Neural cell (in vitro differentiated cells): ENCODE measurements around the gene FUBP3. TPM values are rescaled to one million over a fixed set of nuclear protein-coding genes. Genes with fewer than 3 reads are reported as not detected.

Experiments
- H2AFZ ChIP-seq: fragments of 200-600, 300-800 bp; sonication (generic), shearing (Covaris generic); 2 replicates; pipeline ENCODE4 v1.6.0; 2014; ENCODE audit warnings: low read depth, mild to moderate bottlenecking, antibody characterized with exemption, low read length, moderate library complexity
- H3F3A ChIP-seq: fragments of 200-600 bp; shearing (Covaris generic); 2 replicates; pipeline ENCODE4 v1.6.1; 2016; ENCODE audit warnings: mild to moderate bottlenecking, moderate library complexity, mixed read lengths, antibody characterized with exemption, low read length; ENCODE audit not compliant: insufficient read depth, poor library complexity, severe bottlenecking
- H3K27ac ChIP-seq: fragments of 200-600, 300-800 bp; sonication (generic), shearing (Covaris generic); 2 replicates; pipeline ENCODE4 v1.5.1; 2014; ENCODE audit warnings: mild to moderate bottlenecking, low read length, moderate library complexity
- H3K27me3 ChIP-seq: fragments of 300-800, 200-600 bp; sonication (generic), shearing (Covaris generic); 2 replicates; pipeline ENCODE4 v1.6.0; 2014; ENCODE audit warnings: mild to moderate bottlenecking, low read depth, low read length, moderate library complexity; ENCODE audit not compliant: insufficient read depth
- H3K36me3 ChIP-seq: fragments of 300-800, 200-600 bp; sonication (generic), shearing (Covaris generic); 2 replicates; pipeline ENCODE4 v1.5.1; 2014; ENCODE audit warnings: mild to moderate bottlenecking, antibody characterized with exemption, low read length, moderate library complexity; ENCODE audit not compliant: insufficient read depth
- H3K4me2 ChIP-seq: fragments of 300-800, 200-600 bp; sonication (generic), shearing (Covaris generic); 2 replicates; pipeline ENCODE4 v1.6.0; 2014; ENCODE audit warnings: mild to moderate bottlenecking, low read length
- H3K4me3 ChIP-seq: fragments of 300-800, 200-600 bp; sonication (generic), shearing (Covaris generic); 2 replicates; pipeline ENCODE4 v1.5.1; 2014; ENCODE audit warnings: mild to moderate bottlenecking, low read length, moderate library complexity
- H3K79me2 ChIP-seq: fragments of 200-600 bp; shearing (Covaris generic); replicated peaks from 2 replicates; pipeline ENCODE4 v1.6.0; 2014; ENCODE audit warnings: mild to moderate bottlenecking, low read length, moderate library complexity; ENCODE audit not compliant: insufficient read depth
- H3K9ac ChIP-seq: fragments of 300-800, 200-600 bp; sonication (generic), shearing (Covaris generic); 2 replicates; pipeline ENCODE4 v1.6.1; 2016; ENCODE audit warnings: mild to moderate bottlenecking, low read length, mixed read lengths
- H3K9me2 ChIP-seq: fragments of 200-600 bp; shearing (Covaris generic); 2 replicates; pipeline ENCODE4 v1.6.1; 2016; ENCODE audit warnings: mild to moderate bottlenecking, low read length, mixed read lengths; ENCODE audit not compliant: insufficient read depth
- H3K9me3 ChIP-seq: fragments of 200-600, 300-800 bp; sonication (generic), shearing (Covaris generic); 2 replicates; pipeline ENCODE4 v1.6.1; 2016; ENCODE audit warnings: mild to moderate bottlenecking, mixed run types, low read length, moderate library complexity, mixed read lengths
- H4K20me1 ChIP-seq: fragments of 200-600 bp; shearing (Covaris generic); 2 replicates; pipeline ENCODE4 v1.6.1; 2016; ENCODE audit warnings: mild to moderate bottlenecking, mixed run types; ENCODE audit not compliant: insufficient read depth
- EP300 ChIP-seq: fragments of 450-650 bp; conservative IDR thresholded peaks from 2 replicates; pipeline ENCODE4 v1.6.1; 2014; ENCODE audit warnings: antibody characterized with exemption, mild to moderate bottlenecking, moderate library complexity; ENCODE audit not compliant: poor library complexity, severe bottlenecking
- EZH2 ChIP-seq: fragments of 200-600, 300-800 bp; shearing (Covaris generic), sonication (generic); IDR thresholded peaks from 2 replicates; pipeline ENCODE4 v1.6.1; 2014; ENCODE audit warnings: antibody characterized with exemption, low read length, borderline replicate concordance, mild to moderate bottlenecking; ENCODE audit not compliant: insufficient read depth, poor library complexity, severe bottlenecking
- MXI1 ChIP-seq: fragments of 450-650 bp; conservative IDR thresholded peaks from 2 replicates; pipeline ENCODE4 v1.6.1; 2014; ENCODE audit warnings: antibody characterized with exemption, mild to moderate bottlenecking; ENCODE audit not compliant: poor library complexity, severe bottlenecking
- POLR2AphosphoS5 ChIP-seq: IDR thresholded peaks from 2 replicates; pipeline ENCODE4 v1.6.1; 2012
- RAD21 ChIP-seq: fragments of 450-650 bp; conservative IDR thresholded peaks from 2 replicates; pipeline ENCODE4 v1.6.1; 2014; ENCODE audit warnings: antibody characterized with exemption, mild to moderate bottlenecking, moderate library complexity
- SMC3 ChIP-seq: fragments of 450-650 bp; conservative IDR thresholded peaks from 2 replicates; pipeline ENCODE4 v1.6.1; 2014; ENCODE audit warnings: antibody characterized with exemption, mild to moderate bottlenecking, moderate library complexity; ENCODE audit not compliant: poor library complexity
- TAF1 ChIP-seq: IDR thresholded peaks from 2 replicates; pipeline ENCODE4 v1.6.1; 2012; ENCODE audit warnings: low read depth
- polyA plus RNA-seq: library from polyadenylated mRNA; depleted of rRNA; stranded (reverse); fragments of >200 nt; gene quantifications from 2 replicates; pipeline ENCODE4 v1.2.3, GENCODE V29; 2014
- TF ChIP-seq, protein P1 (sequence below): IDR thresholded peaks from 2 replicates; pipeline ENCODE4 v1.6.1; 2012; ENCODE audit warnings: borderline replicate concordance
- TF ChIP-seq, protein P2 (sequence below): fragments of 450-650 bp; IDR thresholded peaks from 2 replicates; pipeline ENCODE4 v1.5.1; 2014; ENCODE audit warnings: antibody characterized with exemption, mild to moderate bottlenecking, moderate library complexity; ENCODE audit not compliant: poor library complexity, severe bottlenecking

FUBP3 gene
- polyA plus RNA-seq, 1 donor from 2014 or later, result 70.5 TPM

DNA sequence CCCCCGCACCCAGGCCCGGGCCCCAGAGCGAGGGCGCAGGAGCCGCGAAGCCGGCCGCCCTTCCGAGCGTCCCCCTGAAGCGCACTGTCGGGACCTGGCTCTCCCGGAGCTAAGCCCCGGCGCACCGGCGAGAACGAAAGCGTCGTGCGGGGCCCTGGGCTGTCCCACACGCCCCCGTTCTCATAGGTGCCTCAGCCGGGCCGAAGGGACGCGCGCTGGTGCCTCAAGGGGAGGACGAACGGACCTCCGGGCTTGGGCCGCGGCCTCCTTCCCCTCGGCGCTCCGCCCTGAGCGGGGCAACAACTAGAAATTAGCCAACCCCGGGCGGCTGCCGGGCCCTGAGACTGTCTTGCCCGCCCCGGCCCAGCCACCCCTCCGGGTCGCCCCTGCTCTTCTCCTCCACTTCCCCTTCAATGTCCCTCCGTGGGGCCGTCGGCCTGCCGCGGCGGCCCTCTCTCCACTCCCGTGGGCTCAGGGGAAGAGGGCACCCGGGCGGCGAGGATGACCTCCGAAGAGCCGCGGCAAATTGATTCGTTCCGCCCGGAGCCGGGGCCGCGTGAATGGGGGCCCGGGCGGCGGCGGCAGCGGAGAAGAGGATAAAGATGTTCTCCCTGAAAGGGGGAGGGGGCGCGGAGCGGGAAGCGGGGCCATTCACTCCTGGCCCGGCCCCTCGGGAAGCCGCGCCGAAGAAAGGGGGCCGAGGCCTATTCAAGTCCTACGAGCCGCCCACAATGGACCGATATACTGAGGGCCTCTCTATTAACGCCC is 81.5 kb downstream of the FUBP3 start:
- peak overlapping the region; percentile 40 for H3K4me3 ChIP-seq
- no peak overlapping the region for H3K4me2 ChIP-seq
- H3F3A ChIP-seq, result no peaks in the 10 kb centered on the region
- H2AFZ ChIP-seq, result no peak overlapping the region
- H3K27ac ChIP-seq, result no peak overlapping the region
- H3K79me2 ChIP-seq, result no peaks in the 10 kb centered on the region
- H3K27me3 ChIP-seq, result peaks cover 88% of the 10 kb centered on the region
- H3K9ac ChIP-seq, result no peak overlapping the region
- TF ChIP-seq POLR2AphosphoS5 (no peak), RAD21 (no peak), TAF1 (no peak), EP300 (no peak), EZH2 (peak; percentile 95)
- H3K9me2 ChIP-seq, result no peaks in the 10 kb centered on the region
- H3K36me3 ChIP-seq, result no peaks in the 10 kb centered on the region
- H4K20me1 ChIP-seq, result no peaks in the 10 kb centered on the region
- peaks cover 2% of the 10 kb centered on the region for H3K9me3 ChIP-seq

DNA sequence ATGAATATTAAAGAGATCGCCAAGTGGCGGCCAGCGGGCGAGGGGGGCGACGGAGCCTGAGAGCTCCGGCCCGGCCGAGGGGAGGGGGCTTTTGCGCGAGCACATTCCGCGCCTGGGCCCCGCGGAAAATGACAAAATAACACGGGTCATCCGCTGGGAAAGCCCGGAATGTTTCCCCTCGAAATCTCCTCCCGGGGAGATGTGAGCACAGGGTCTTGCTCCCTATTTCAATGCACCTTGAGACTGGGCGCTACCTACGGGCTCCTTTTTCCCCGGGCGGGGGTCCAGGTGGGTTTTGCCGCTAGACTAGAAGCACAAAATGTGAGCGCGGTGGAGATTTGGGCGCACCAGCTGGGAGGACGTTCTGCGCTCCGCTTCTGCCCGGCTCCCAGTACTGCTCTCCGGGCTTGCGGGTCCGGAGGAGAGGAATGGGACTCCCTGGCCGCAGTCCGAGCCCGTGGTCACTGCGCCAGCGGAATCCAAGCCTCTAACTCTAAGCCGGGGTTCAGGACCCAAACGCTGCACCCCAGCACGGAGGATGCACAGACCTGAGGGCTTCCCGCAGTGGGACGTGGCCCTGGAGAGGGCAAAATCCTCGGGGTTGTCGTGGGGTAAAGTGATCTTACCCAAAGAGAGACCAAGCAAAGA is 82.2 kb downstream of the FUBP3 start:
- peak overlapping the region; percentile 40 for H3K4me3 ChIP-seq
- H3K27ac ChIP-seq, result no peak overlapping the region
- no peaks in the 10 kb centered on the region for H3K36me3 ChIP-seq
- H3K27me3 ChIP-seq, result peaks cover 92% of the 10 kb centered on the region
- H3K4me2 ChIP-seq, result no peak overlapping the region
- no peak overlapping the region for H2AFZ ChIP-seq
- H3K79me2 ChIP-seq, result no peaks in the 10 kb centered on the region
- H3F3A ChIP-seq, result no peaks in the 10 kb centered on the region
- H3K9me2 ChIP-seq, result no peaks in the 10 kb centered on the region
- H4K20me1 ChIP-seq, result no peaks in the 10 kb centered on the region
- peaks cover 2% of the 10 kb centered on the region for H3K9me3 ChIP-seq
- TF ChIP-seq EP300, result no peak
- no peak for TF ChIP-seq MXI1
- TF ChIP-seq SMC3, result no peak
- TF ChIP-seq, protein P1, sequence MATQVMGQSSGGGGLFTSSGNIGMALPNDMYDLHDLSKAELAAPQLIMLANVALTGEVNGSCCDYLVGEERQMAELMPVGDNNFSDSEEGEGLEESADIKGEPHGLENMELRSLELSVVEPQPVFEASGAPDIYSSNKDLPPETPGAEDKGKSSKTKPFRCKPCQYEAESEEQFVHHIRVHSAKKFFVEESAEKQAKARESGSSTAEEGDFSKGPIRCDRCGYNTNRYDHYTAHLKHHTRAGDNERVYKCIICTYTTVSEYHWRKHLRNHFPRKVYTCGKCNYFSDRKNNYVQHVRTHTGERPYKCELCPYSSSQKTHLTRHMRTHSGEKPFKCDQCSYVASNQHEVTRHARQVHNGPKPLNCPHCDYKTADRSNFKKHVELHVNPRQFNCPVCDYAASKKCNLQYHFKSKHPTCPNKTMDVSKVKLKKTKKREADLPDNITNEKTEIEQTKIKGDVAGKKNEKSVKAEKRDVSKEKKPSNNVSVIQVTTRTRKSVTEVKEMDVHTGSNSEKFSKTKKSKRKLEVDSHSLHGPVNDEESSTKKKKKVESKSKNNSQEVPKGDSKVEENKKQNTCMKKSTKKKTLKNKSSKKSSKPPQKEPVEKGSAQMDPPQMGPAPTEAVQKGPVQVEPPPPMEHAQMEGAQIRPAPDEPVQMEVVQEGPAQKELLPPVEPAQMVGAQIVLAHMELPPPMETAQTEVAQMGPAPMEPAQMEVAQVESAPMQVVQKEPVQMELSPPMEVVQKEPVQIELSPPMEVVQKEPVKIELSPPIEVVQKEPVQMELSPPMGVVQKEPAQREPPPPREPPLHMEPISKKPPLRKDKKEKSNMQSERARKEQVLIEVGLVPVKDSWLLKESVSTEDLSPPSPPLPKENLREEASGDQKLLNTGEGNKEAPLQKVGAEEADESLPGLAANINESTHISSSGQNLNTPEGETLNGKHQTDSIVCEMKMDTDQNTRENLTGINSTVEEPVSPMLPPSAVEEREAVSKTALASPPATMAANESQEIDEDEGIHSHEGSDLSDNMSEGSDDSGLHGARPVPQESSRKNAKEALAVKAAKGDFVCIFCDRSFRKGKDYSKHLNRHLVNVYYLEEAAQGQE, result no peak
- TF ChIP-seq RAD21, result no peak
- TF ChIP-seq TAF1, result no peak
- TF ChIP-seq, protein P2, sequence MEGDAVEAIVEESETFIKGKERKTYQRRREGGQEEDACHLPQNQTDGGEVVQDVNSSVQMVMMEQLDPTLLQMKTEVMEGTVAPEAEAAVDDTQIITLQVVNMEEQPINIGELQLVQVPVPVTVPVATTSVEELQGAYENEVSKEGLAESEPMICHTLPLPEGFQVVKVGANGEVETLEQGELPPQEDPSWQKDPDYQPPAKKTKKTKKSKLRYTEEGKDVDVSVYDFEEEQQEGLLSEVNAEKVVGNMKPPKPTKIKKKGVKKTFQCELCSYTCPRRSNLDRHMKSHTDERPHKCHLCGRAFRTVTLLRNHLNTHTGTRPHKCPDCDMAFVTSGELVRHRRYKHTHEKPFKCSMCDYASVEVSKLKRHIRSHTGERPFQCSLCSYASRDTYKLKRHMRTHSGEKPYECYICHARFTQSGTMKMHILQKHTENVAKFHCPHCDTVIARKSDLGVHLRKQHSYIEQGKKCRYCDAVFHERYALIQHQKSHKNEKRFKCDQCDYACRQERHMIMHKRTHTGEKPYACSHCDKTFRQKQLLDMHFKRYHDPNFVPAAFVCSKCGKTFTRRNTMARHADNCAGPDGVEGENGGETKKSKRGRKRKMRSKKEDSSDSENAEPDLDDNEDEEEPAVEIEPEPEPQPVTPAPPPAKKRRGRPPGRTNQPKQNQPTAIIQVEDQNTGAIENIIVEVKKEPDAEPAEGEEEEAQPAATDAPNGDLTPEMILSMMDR, result no peak
- no peak for TF ChIP-seq POLR2AphosphoS5
- H3K9ac ChIP-seq, result no peak overlapping the region
